ENCODE data around the gene ORC3.

Gene ORC3

GRCh38 chr6:87656857-87657256 lies 66.9 kb downstream of the ORC3 start:
- TF ChIP-seq CTCF (conservative IDR thresholded peaks at IDR 0.05; ENCODE audit: low read depth, low read length) = no peak
- no peak overlapping the region for H3K4me3 ChIP-seq (ENCODE audit: low read length)
- no peak for DNase-seq (ENCODE audit: low read depth)

GRCh38 chr6:87658516-87658915 lies 68.6 kb downstream of the ORC3 start:
- DNase-seq (ENCODE audit: low read depth) = no peak
- TF ChIP-seq CTCF (conservative IDR thresholded peaks at IDR 0.05; ENCODE audit: low read depth, low read length) = no peak
- no peak overlapping the region for H3K4me3 ChIP-seq (ENCODE audit: low read length)

- no peak for DNase-seq (ENCODE audit: low read depth)
- TF ChIP-seq CTCF (conservative IDR thresholded peaks at IDR 0.05; ENCODE audit: low read depth, low read length) = no peak
These were observed 70.4 kb downstream of the ORC3 start for GRCh38 chr6:87660226-87660911.

GRCh38 chr6:87661016-87661415 lies 71.1 kb downstream of the ORC3 start:
- no peak for TF ChIP-seq CTCF (conservative IDR thresholded peaks at IDR 0.05; ENCODE audit: low read depth, low read length)
- H3K4me3 ChIP-seq (ENCODE audit: low read length) = no peak overlapping the region
- DNase-seq (ENCODE audit: low read depth) = no peak

More at GRCh38 chr6:87660226-87660911, 70.4 kb downstream of the ORC3 start:
- H3K4me3 ChIP-seq (ENCODE audit: low read length) = no peak overlapping the region

DNA sequence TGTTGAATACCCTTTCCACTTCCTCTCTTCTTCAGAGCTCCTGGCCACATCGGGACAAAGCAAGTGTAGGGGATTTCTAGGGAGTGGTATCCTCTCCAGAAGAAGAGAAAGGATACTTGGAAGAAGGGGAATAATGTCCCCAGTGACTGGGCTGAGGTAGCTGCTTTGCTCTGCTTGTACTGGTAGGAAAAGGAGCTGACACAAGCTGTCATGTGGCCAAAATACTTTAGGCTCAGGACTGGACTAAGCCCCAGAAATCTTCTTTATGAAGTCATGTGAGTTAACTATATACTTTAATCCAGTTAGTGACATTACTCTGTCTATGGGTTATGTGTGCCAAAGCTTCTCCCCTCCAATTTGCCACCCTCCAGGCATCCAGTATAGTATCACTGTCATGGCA lies 71.6 kb downstream of the ORC3 start:
- TF ChIP-seq CTCF (conservative IDR thresholded peaks at IDR 0.05; ENCODE audit: low read depth, low read length) = no peak
- no peak overlapping the region for H3K4me3 ChIP-seq (ENCODE audit: low read length)
- DNase-seq (ENCODE audit: low read depth) = no peak

GRCh38 chr6:87663434-87663833 lies 73.5 kb downstream of the ORC3 start:
- no peak for TF ChIP-seq CTCF (conservative IDR thresholded peaks at IDR 0.05; ENCODE audit: low read depth, low read length)
- no peak overlapping the region for H3K4me3 ChIP-seq (ENCODE audit: low read length)
- no peak for DNase-seq (ENCODE audit: low read depth)

- H3K4me3 ChIP-seq (ENCODE audit: low read length) = no peak overlapping the region
- DNase-seq (ENCODE audit: low read depth) = no peak
- no peak for TF ChIP-seq CTCF (conservative IDR thresholded peaks at IDR 0.05; ENCODE audit: low read depth, low read length)
These were observed 75.1 kb downstream of the ORC3 start for GRCh38 chr6:87664921-87665485.
